Measurements from ENCODE around the gene FCGBP.
"Not testable (repeated sequence)": the region's sequence is repeated elsewhere in the genome, so short reads cannot be mapped to it uniquely, and the experiment has no call there.

The FCGBP gene

GRCh38 chr19:39889872-39890754, 44.3 kb downstream of the FCGBP start:
- DNase-seq = not testable (repeated sequence)

DNA sequence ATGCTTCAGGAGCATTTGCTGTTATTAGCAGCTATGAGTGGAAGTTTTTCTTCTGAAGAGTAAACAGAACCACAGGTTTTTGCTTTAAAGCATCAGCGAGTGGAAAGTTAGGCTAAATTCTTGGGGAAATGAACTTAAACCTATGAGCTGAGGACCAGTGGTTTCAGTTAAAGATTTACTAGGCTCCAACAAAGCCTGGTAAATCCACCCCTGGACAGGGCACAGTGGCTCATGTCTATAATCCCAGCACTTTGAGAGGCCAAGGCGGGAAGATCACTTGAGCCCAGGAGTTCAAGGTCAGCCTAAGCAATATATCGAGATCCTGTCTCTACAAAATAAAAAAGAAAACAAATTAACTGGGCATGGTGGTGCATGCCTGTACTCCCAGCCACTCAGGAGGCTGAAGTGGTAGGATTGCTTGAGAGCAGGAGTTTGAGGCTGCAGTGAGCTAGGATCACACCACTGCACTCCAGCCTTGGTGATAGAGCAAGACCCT, 46.9 kb downstream of the FCGBP start:
- not testable (repeated sequence) for DNase-seq

DNA sequence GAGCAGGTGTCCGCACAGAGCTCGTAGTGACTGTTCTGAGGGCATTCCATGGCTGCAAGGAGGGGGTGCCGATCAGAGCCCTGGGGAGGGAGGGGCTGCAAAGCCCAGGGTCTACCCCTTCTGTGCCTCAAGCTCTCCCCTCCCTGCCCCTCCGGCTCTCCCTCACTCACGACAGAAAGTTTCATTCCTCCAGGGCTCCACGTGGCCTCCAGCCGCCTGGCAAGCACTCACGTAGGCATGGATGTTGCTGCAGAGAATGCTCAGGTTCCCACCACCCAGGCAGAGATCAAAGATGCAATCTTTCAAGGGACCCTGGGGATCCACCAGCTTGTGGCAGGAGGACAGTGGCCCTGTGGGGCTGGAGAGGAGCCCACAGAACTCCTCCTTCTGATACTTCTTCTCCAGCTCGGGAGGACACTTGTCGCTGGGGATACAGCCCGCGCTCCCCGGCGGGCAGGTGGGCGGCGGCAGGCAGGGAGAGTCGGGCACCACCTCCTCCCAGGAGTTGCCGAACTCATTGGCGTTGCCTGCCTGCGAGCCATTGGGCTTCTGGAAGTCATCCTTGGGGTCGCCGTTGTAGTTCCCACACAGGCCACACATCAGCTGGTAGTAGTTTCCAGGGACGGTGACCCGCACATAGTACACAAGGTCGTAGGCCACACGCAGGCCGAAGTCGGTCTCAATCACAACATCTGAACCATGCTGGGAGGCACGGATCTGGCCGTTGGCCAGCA, 48.4 kb downstream of the FCGBP start:
- DNase-seq = not testable (repeated sequence)

GRCh38 chr19:39884721-39885120, 49.7 kb downstream of the FCGBP start:
- not testable (repeated sequence) for DNase-seq
